Stomach smooth muscle (tissue), 2 donors: ENCODE data around the gene OLIG2.

ENCODE experiments used
- H3K27ac ChIP-seq: one replicate; pipeline ENCODE4 v1.7.0; 2013; ENCODE audit warnings: mild to moderate bottlenecking, low read length, inconsistent platforms
- H3K27me3 ChIP-seq, 2 donors: one replicate each; pipeline ENCODE4 v1.7.0; 2013; ENCODE audit warnings: low read length in 2 of 2; ENCODE audit not compliant: insufficient read depth in 2 of 2, control insufficient read depth in 1 of 2
- H3K36me3 ChIP-seq, 2 donors: one replicate each; pipeline ENCODE4 v1.7.0; 2013; ENCODE audit warnings: low read length in 2 of 2; ENCODE audit not compliant: control insufficient read depth in 2 of 2, insufficient read depth in 2 of 2
- H3K4me1 ChIP-seq: one replicate; pipeline ENCODE4 v1.7.0; 2013; ENCODE audit warnings: low read length; ENCODE audit not compliant: control insufficient read depth, insufficient read depth
- H3K4me3 ChIP-seq, 2 donors: one replicate each; pipeline ENCODE4 v1.7.0; 2013; ENCODE audit warnings: low read length in 2 of 2
- H3K9ac ChIP-seq, 2 donors: one replicate each; pipeline ENCODE4 v1.7.0; 2013; ENCODE audit warnings: low read length in 2 of 2, mild to moderate bottlenecking in 1 of 2
- H3K9me3 ChIP-seq, 2 donors: one replicate each; pipeline ENCODE4 v1.7.0; 2013; ENCODE audit warnings: low read length in 2 of 2; ENCODE audit not compliant: control insufficient read depth in 2 of 2
- donor health status: healthy.
- donor health status: Pancreatic carcinoma.

The OLIG2 gene

GRCh38 chr21:33047231-33047630 lies 21.5 kb downstream of the OLIG2 start:
- Histone ChIP-seq H3K9me3 (no peaks in the 10 kb centered on the region), H3K4me3 (no peak overlapping the region), H3K27ac (no peak overlapping the region), H3K4me1 (no peaks in the 10 kb centered on the region), H3K9ac (no peak overlapping the region), H3K27me3 (peaks cover 6 to 18% of the 10 kb centered on the region in 2 donors), H3K36me3 (no peaks in the 10 kb centered on the region)

- Histone ChIP-seq H3K9ac (no peak overlapping the region), H3K27ac (no peak overlapping the region), H3K4me3 (no peak overlapping the region), H3K36me3 (no peaks in the 10 kb centered on the region), H3K4me1 (no peaks in the 10 kb centered on the region), H3K27me3 (peaks cover 4 to 20% of the 10 kb centered on the region in 2 donors), H3K9me3 (no peaks in the 10 kb centered on the region)
These were observed 26.2 kb downstream of the OLIG2 start for GRCh38 chr21:33051925-33052324.

GRCh38 chr21:33053951-33054350 lies 28.2 kb downstream of the OLIG2 start:
- Histone ChIP-seq H3K27ac (no peak overlapping the region), H3K9me3 (no peaks in the 10 kb centered on the region), H3K9ac (no peak overlapping the region), H3K27me3 (peaks cover 0 to 11% of the 10 kb centered on the region in 2 donors), H3K36me3 (no peaks in the 10 kb centered on the region), H3K4me3 (no peak overlapping the region), H3K4me1 (no peaks in the 10 kb centered on the region)

- no peak overlapping the region for H3K4me3 ChIP-seq
- H3K9ac ChIP-seq: no peak overlapping the region
- H3K27me3 ChIP-seq: peaks cover 3 to 17% of the 10 kb centered on the region in 2 donors
- no peaks in the 10 kb centered on the region for H3K9me3 ChIP-seq
- no peaks in the 10 kb centered on the region for H3K4me1 ChIP-seq
- no peaks in the 10 kb centered on the region for H3K36me3 ChIP-seq
- H3K27ac ChIP-seq: no peak overlapping the region
These were observed 30.3 kb downstream of the OLIG2 start for GRCh38 chr21:33055991-33056390.

GRCh38 chr21:33057385-33057940 lies 31.7 kb downstream of the OLIG2 start:
- H3K4me3 ChIP-seq: no peak overlapping the region
- H3K9me3 ChIP-seq: no peaks in the 10 kb centered on the region
- H3K36me3 ChIP-seq: no peaks in the 10 kb centered on the region
- no peak overlapping the region for H3K9ac ChIP-seq
- H3K4me1 ChIP-seq: no peaks in the 10 kb centered on the region
- H3K27ac ChIP-seq: no peak overlapping the region
- H3K27me3 ChIP-seq: peaks cover 8 to 20% of the 10 kb centered on the region in 2 donors

DNA sequence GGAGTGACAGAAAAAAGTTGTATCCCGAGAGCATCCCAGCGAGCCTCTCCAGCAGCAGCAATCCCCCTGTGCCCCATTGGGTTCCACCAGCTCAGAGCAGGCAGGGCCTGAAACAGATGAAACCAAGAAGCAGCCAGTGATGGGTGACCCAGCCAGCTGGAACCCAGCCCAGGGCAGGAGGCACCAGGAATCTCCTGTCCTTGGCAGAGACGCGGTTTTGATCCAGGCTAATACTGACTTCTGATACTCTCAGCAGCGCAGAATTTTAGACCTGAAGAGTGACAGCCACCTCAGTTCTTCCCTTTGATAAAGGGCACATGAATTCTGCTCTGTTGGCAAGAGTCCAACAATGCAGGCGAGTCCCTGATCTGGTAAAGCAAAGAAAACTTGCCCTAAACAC lies 32.8 kb downstream of the OLIG2 start:
- no peak overlapping the region for H3K4me3 ChIP-seq
- H3K27me3 ChIP-seq: peaks cover 8 to 20% of the 10 kb centered on the region in 2 donors
- H3K9me3 ChIP-seq: no peaks in the 10 kb centered on the region
- no peaks in the 10 kb centered on the region for H3K4me1 ChIP-seq
- no peak overlapping the region for H3K27ac ChIP-seq
- H3K36me3 ChIP-seq: no peaks in the 10 kb centered on the region
- no peak overlapping the region for H3K9ac ChIP-seq

DNA sequence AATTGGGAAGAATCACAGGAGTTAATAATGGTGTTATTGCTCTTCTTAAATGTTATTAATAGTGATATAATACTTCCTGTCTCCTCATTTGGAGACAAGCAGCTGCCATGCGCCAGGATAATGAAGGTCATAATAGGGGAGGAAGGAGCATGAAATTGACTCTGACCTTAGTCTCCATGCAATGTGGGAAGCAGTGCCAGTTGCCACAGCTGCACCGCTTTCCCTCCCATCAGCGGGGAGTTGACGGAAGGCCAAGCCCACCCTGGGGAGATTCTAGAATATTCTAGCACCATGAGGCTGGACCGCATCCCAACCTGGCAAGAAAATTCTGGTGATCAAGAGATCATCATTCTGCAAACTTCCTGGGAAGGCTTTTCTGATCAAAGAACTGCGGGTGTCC lies 33.2 kb downstream of the OLIG2 start:
- no peak overlapping the region for H3K4me3 ChIP-seq
- H3K27ac ChIP-seq: no peak overlapping the region
- no peak overlapping the region for H3K9ac ChIP-seq
- no peaks in the 10 kb centered on the region for H3K9me3 ChIP-seq
- no peaks in the 10 kb centered on the region for H3K36me3 ChIP-seq
- H3K27me3 ChIP-seq: peaks cover 11 to 21% of the 10 kb centered on the region in 2 donors
- no peaks in the 10 kb centered on the region for H3K4me1 ChIP-seq

DNA sequence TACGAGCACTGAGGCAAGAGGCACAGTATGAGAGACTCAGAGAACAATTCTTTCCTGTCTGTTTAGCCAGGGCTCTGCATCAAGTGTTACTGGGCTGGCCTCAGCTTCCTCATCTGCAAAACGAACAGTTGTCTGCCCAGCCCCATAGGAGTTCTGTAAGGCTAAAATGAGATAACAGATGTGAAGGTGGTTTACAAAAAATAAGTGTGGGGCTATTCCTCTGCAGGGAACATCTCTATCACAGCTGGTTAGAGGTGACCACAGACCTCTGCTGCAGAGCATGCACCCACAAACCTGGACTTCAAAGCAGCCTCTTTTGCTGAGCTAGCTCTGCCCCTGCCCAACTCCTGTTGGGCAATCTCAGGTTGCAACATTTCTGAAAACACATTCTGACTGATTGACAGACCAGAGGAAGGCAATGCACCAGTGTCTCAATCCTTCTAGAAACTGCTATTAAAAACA lies 33.7 kb downstream of the OLIG2 start:
- Histone ChIP-seq H3K9ac (no peak overlapping the region), H3K4me1 (no peaks in the 10 kb centered on the region), H3K27ac (no peak overlapping the region), H3K27me3 (peaks cover 13 to 26% of the 10 kb centered on the region in 2 donors), H3K36me3 (no peaks in the 10 kb centered on the region), H3K4me3 (no peak overlapping the region), H3K9me3 (no peaks in the 10 kb centered on the region)

- Histone ChIP-seq H3K4me1 (no peaks in the 10 kb centered on the region), H3K27ac (no peak overlapping the region), H3K27me3 (peaks cover 13 to 24% of the 10 kb centered on the region in 2 donors), H3K36me3 (no peaks in the 10 kb centered on the region), H3K9me3 (no peaks in the 10 kb centered on the region), H3K4me3 (no peak overlapping the region), H3K9ac (no peak overlapping the region)
These were observed 35.5 kb downstream of the OLIG2 start for GRCh38 chr21:33061233-33061632.

GRCh38 chr21:33063375-33063883 lies 37.7 kb downstream of the OLIG2 start:
- Histone ChIP-seq H3K27me3 (peaks cover 32 to 39% of the 10 kb centered on the region in 2 donors), H3K27ac (no peak overlapping the region), H3K4me1 (no peaks in the 10 kb centered on the region)

GRCh38 chr21:33063907-33064622 lies 38.3 kb downstream of the OLIG2 start:
- H3K9ac ChIP-seq: no peak overlapping the region
- H3K4me1 ChIP-seq: no peaks in the 10 kb centered on the region
- H3K36me3 ChIP-seq: no peaks in the 10 kb centered on the region
- H3K27me3 ChIP-seq: peaks cover 38 to 46% of the 10 kb centered on the region in 2 donors
- peaks cover 3 to 8% of the 10 kb centered on the region in 2 donors for H3K9me3 ChIP-seq
- no peak overlapping the region for H3K4me3 ChIP-seq
- no peak overlapping the region for H3K27ac ChIP-seq

More at GRCh38 chr21:33063375-33063883, 37.7 kb downstream of the OLIG2 start:
- Histone ChIP-seq H3K4me3 (no peak overlapping the region), H3K9ac (no peak overlapping the region), H3K9me3 (peaks cover 0 to 2% of the 10 kb centered on the region in 2 donors), H3K36me3 (no peaks in the 10 kb centered on the region)
